Esophagus (tissue), 2 donors: ENCODE measurements around the gene CALD1. TPM values are rescaled to one million over a fixed set of nuclear protein-coding genes. Genes with fewer than 3 reads are reported as not detected.

Experiments used
- H3K27ac ChIP-seq, 2 donors: one replicate each; pipeline ENCODE4 v1.5.1; 2013; ENCODE audit warnings: low read depth in 2 of 2, mild to moderate bottlenecking in 2 of 2, inconsistent platforms in 1 of 2, low read length in 1 of 2, moderate library complexity in 1 of 2
- H3K27me3 ChIP-seq, 2 donors: one replicate each; pipeline ENCODE4 v1.6.1; 2013; ENCODE audit warnings: low read length in 2 of 2, control low read depth in 1 of 2, mild to moderate bottlenecking in 1 of 2; ENCODE audit not compliant: insufficient read depth in 2 of 2, control insufficient read depth in 1 of 2
- H3K36me3 ChIP-seq, 2 donors: one replicate each; pipeline ENCODE4 v1.6.1; 2013; ENCODE audit warnings: low read length in 1 of 2; ENCODE audit not compliant: control insufficient read depth in 2 of 2, insufficient read depth in 2 of 2
- H3K4me1 ChIP-seq, 2 donors: one replicate each; pipeline ENCODE4 v1.6.1; 2013; ENCODE audit warnings: low read length in 1 of 2; ENCODE audit not compliant: control insufficient read depth in 2 of 2, insufficient read depth in 2 of 2
- H3K4me3 ChIP-seq, 2 donors: one replicate each; pipeline ENCODE4 v1.5.1; 2013; ENCODE audit warnings: low read length in 2 of 2, mild to moderate bottlenecking in 2 of 2, low read depth in 1 of 2, moderate library complexity in 1 of 2
- H3K9me3 ChIP-seq, 2 donors: one replicate each; pipeline ENCODE4 v1.6.1; 2013; ENCODE audit warnings: mild to moderate bottlenecking in 2 of 2, low read depth in 1 of 2, low read length in 1 of 2, moderate library complexity in 1 of 2; ENCODE audit not compliant: control insufficient read depth in 2 of 2, insufficient read depth in 1 of 2
- WGBS, 2 donors: extraction: QIAGEN DNeasy Blood & Tissue Kit; methylation state at CpG; one replicate each; pipeline ENCODE4 v1.1.7; 2013; 5-methylcytosine and 5-hydroxymethylcytosine counted together
- polyA plus RNA-seq, 2 donors: library from polyadenylated mRNA; stranded (reverse); fragments of 200-250 nt; gene quantifications; one replicate each; pipeline ENCODE4 v1.2.3, GENCODE V29; 2013
- donor health status: healthy with polysubstance abuse.
- donor health status: Bipolar disorder and iron deficiency.

CALD1 gene
- polyA plus RNA-seq, 2 donors: 93.4 to 128 TPM

GRCh38 chr7:134857958-134858357 is 78.5 kb downstream of the CALD1 start:
- Histone ChIP-seq H3K9me3 (no peaks in the 10 kb centered on the region), H3K27ac (no peak overlapping the region), H3K27me3 (no peaks in the 10 kb centered on the region), H3K4me3 (no peak overlapping the region), H3K36me3 (no peaks in the 10 kb centered on the region), H3K4me1 (no peaks in the 10 kb centered on the region)

GRCh38 chr7:134859783-134860182 is 80.3 kb downstream of the CALD1 start:
- 51 to 53% methylated on average over 1 of the region's 1 CpG for WGBS, 2 donors
- no peak overlapping the region for H3K27ac ChIP-seq
- H3K4me3 ChIP-seq: no peak overlapping the region

GRCh38 chr7:134865001-134865845 is 85.8 kb downstream of the CALD1 start:
- peak overlapping the region; percentile 22 to 30 for H3K27ac ChIP-seq
- no peaks in the 10 kb centered on the region for H3K4me1 ChIP-seq
- no peaks in the 10 kb centered on the region for H3K36me3 ChIP-seq
- no peaks in the 10 kb centered on the region for H3K27me3 ChIP-seq
- WGBS, 2 donors: 42 to 49% methylated on average over 9 of the region's 9 CpGs
- no peak overlapping the region for H3K4me3 ChIP-seq
- no peaks in the 10 kb centered on the region for H3K9me3 ChIP-seq

More at GRCh38 chr7:134859783-134860182, 80.3 kb downstream of the CALD1 start:
- Histone ChIP-seq H3K36me3 (no peaks in the 10 kb centered on the region), H3K9me3 (no peaks in the 10 kb centered on the region), H3K4me1 (no peaks in the 10 kb centered on the region), H3K27me3 (no peaks in the 10 kb centered on the region)

- H3K9me3 ChIP-seq: no peaks in the 10 kb centered on the region
- no peaks in the 10 kb centered on the region for H3K27me3 ChIP-seq
- no peak overlapping the region for H3K4me3 ChIP-seq
- H3K27ac ChIP-seq: peak overlapping the region; percentile 57 to 68
- 42 to 57% methylated on average over 8 of the region's 8 CpGs for WGBS, 2 donors
- no peaks in the 10 kb centered on the region for H3K4me1 ChIP-seq
- no peaks in the 10 kb centered on the region for H3K36me3 ChIP-seq
Measured at GRCh38 chr7:134866617-134867016, 87.2 kb downstream of the CALD1 start.

GRCh38 chr7:134870156-134870555 is 90.7 kb downstream of the CALD1 start:
- Histone ChIP-seq H3K36me3 (no peaks in the 10 kb centered on the region), H3K9me3 (no peaks in the 10 kb centered on the region), H3K4me3 (no peak overlapping the region), H3K27ac (no peak overlapping the region), H3K4me1 (no peaks in the 10 kb centered on the region), H3K27me3 (no peaks in the 10 kb centered on the region)
- WGBS, 2 donors: 79 to 81% methylated on average over 5 of the region's 5 CpGs

GRCh38 chr7:134870781-134871180 is 91.3 kb downstream of the CALD1 start:
- no peaks in the 10 kb centered on the region for H3K36me3 ChIP-seq
- H3K27me3 ChIP-seq: no peaks in the 10 kb centered on the region
- 84 to 91% methylated on average over 1 of the region's 1 CpG for WGBS, 2 donors
- no peak overlapping the region for H3K27ac ChIP-seq
- no peaks in the 10 kb centered on the region for H3K9me3 ChIP-seq
- H3K4me1 ChIP-seq: no peaks in the 10 kb centered on the region
- no peak overlapping the region for H3K4me3 ChIP-seq

- WGBS, 2 donors: 74 to 81% methylated on average over 6 of the region's 6 CpGs
- Histone ChIP-seq H3K27ac (no peak overlapping the region), H3K36me3 (no peaks in the 10 kb centered on the region), H3K27me3 (no peaks in the 10 kb centered on the region), H3K4me3 (no peak overlapping the region), H3K4me1 (no peaks in the 10 kb centered on the region), H3K9me3 (no peaks in the 10 kb centered on the region)
Measured at GRCh38 chr7:134873253-134873652, 93.8 kb downstream of the CALD1 start.

GRCh38 chr7:134874407-134874806 is 95.0 kb downstream of the CALD1 start:
- no peaks in the 10 kb centered on the region for H3K9me3 ChIP-seq
- H3K27me3 ChIP-seq: no peaks in the 10 kb centered on the region
- H3K4me3 ChIP-seq: no peak overlapping the region
- no peaks in the 10 kb centered on the region for H3K4me1 ChIP-seq
- H3K27ac ChIP-seq: peak overlapping the region in 1 of 2 donors; percentile 29
- no peaks in the 10 kb centered on the region for H3K36me3 ChIP-seq
- 77 to 85% methylated on average over 5 of the region's 5 CpGs for WGBS, 2 donors

- no peak overlapping the region for H3K4me3 ChIP-seq
- no peaks in the 10 kb centered on the region for H3K27me3 ChIP-seq
- 70 to 74% methylated on average over 5 of the region's 5 CpGs for WGBS, 2 donors
- H3K27ac ChIP-seq: peak overlapping the region; percentile 29 to 52
- no peaks in the 10 kb centered on the region for H3K9me3 ChIP-seq
- no peaks in the 10 kb centered on the region for H3K4me1 ChIP-seq
- H3K36me3 ChIP-seq: no peaks in the 10 kb centered on the region
Measured at GRCh38 chr7:134875867-134876266, 96.4 kb downstream of the CALD1 start.

- H3K36me3 ChIP-seq: no peaks in the 10 kb centered on the region
- H3K4me1 ChIP-seq: no peaks in the 10 kb centered on the region
- no peaks in the 10 kb centered on the region for H3K9me3 ChIP-seq
- H3K4me3 ChIP-seq: no peak overlapping the region
- no peaks in the 10 kb centered on the region for H3K27me3 ChIP-seq
- no peak overlapping the region for H3K27ac ChIP-seq
Measured at GRCh38 chr7:134878746-134879357, 99.4 kb downstream of the CALD1 start.
